EH (cell line): ENCODE results near the gene FRS3.

ENCODE experiments used
- DNase-seq: peaks from one replicate; pipeline ENCODE4 v3.0.0-alpha.2; 2015; ENCODE audit warnings: low read depth

The FRS3 gene

DNA sequence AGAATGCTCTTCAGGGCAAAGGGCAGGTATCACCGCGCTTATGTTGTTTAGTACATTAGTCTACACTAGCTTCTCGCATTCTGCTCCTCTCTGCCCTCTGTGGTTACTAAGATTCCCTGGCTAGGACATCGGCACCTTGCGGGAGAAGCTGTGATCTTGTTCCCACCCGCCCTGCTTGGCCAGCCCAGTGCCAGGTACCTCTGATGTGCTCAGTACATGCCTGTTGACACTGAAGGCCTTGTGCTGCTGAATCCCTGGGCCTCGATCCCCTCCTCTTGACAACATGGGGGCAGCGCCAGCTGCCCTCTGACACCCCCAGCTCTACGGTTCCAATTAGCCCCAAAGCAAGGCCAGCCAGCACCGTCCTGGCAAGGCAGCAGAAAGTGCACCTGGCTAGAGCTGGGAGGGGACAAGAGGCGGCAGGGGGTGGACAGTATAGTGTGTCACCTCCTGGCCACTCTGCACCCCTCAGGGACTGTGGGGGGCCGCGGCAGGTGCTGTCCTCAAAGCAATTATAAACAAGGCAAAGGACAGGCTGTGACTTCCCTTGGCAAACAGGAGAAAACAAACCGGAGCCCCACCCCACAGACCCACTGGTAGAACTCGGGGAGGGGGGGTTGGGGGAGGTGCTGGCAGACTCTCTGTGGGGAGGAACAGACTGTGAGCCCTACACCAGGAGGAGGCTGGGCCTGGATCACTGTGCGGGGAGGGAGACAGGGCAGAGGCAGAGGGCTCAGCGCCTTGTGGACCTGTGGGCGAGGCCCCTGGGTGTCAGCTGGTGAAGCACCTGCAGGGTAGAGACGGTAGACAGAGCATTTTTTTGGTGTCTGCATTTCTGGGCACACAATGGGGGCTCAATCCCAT is 51.4 kb downstream of the FRS3 start:
- no peak for DNase-seq

DNA sequence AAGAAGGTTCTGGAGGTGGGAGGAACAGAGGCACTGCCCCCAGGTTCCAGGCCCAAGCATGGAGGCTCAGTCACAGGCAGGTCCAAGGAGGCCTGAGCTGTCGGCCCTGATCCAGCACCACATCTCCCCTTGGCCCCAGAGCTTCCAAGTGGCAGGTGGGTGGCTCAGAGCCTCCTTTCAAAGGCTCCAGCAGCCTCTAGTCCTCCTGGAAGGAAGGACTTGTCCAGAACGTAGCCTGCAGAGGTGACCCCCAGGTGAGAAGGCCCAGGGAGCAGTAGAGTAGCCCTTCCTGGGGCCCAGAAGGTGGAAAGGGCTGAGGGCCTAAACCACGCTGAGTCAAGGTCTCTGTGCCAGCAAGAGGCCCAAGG is 52.0 kb downstream of the FRS3 start:
- no peak for DNase-seq

DNA sequence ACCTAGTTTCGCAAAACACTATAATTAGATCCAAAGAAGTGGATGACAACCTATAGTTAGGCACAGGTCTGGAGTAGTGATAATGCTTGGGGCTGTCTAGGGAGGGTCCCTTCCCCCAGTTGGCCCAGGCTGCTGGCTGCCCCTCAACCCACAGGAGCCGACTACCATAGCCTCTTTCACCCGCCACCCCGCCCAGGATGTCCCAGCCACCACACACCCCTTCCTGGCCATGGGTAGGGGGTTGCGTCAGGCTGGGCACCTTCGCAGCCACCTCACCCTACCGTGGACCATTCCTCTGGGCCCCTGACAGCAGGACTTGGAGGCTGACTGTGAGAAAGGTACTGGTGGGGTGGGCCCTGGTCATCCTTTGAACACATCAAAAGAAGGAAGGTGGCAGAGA is 52.8 kb downstream of the FRS3 start:
- no peak for DNase-seq

DNA sequence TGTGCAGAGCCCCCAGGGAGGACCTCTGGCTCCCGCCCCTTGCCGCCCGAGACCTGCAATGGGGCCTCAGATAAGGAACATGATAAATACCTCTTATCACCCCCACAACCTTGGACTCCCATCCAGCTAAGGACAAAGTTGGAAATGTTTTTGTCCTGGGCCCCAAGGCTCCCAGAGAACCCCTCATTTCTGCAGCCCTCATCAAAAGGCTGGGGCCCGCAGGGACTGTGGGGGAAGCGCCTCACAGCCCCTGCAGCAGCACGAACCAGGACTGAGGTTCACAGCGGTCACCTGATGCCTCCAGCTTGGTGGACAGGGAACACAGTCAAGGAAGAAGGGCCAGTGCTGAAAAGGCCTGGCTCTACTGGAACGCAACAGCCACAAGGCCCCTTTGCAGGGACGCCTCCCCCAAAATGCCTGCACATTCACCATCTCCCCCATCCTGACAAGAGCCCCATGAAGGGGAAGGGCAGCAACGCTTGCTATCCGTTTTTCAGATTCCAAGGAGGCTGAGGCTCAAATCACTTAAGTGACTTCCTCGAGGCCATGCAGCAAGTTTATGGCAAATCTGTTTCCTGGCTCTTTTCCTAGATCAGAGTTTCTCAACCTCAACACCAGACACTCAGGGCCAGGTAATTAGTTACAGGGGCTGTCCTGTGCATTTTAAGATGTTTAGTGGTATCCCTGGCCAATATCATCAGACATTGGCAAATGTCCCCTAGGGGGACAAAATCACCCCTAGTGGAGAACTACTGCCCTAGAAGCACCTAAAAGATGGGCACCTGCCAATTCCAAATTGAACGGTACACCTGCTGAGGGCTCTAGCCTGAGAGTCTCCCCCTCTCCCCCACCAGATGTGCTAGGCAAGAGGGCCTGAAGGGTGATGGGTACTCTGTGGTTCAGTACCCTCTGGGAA is 54.9 kb downstream of the FRS3 start:
- peak; percentile 57 for DNase-seq

DNA sequence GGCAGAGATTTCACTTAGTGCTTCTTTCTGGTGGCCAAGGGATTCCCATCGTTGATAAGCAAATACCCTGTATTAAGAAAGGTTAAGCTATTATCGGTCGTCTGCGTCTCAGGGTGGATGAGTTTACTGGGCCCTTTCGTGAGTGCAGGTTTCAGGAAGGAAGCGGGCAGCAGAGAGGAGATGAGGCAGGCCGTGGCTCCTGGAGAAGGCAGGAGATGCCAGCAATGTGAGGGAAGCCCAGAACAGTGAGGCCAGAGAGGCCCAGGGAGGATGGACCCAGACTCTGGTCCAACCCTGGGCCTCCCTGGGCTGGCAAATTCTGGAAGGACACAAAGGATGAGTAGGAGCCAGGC is 55.5 kb downstream of the FRS3 start:
- DNase-seq: no peak

DNA sequence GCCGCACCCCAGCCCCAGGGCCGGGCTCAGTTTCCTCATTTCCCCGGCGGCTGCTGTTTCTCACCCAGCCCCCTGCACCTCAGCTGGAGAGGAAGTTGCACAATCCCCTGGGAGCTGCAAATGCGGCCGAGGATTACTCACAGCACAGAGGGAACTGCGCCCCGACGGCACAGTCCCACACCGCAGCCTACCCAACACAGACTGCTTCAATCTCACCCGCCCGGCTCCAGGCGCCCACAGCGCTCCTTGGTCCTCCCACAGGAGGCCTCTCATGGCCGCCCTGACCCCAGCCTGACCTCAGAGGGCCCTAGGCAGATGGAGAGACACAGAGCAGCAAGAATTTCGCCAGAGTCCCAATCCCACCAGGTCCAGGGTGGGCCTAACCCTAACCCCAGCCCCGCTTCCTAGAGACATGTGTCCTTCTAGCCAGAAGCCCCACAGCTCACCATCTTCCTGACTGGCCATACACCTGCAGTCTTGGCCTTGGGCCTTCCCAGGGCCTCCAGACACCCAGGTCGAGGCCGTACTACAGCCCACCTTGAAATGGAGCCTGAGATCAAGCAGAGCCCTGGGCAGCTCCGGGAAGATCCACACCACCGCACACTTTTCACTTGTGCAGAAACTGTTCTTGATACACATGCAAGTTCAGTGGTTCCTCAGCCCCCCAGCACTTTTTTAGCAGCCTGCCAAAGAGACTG is 56.0 kb downstream of the FRS3 start:
- DNase-seq: peak; percentile 95

DNA sequence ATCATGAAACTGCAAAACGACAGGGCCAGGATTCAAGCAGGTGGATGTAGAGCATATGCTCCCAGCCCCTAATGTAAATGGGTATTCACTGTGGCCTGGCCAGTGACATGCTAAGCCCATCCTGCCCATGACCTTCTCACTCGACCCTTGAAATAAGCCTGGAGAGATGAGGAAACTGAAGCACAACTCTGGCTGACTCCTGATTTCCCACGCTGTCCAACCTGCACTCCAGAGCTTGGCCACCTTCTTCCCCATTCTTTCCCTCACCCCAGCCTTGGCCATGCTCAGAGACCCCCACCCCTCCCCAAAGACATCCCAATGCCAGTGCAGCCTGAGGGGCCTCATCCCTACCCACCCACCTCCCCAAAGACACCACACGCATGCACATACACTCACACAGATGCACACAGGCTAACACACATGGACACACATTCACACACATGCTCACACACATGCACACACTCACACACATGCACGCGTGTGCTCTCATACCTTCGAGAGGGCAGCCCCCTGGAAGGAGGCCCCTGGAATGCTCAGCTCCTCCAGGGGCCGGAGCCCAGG is 56.7 kb downstream of the FRS3 start:
- DNase-seq: no peak

DNA sequence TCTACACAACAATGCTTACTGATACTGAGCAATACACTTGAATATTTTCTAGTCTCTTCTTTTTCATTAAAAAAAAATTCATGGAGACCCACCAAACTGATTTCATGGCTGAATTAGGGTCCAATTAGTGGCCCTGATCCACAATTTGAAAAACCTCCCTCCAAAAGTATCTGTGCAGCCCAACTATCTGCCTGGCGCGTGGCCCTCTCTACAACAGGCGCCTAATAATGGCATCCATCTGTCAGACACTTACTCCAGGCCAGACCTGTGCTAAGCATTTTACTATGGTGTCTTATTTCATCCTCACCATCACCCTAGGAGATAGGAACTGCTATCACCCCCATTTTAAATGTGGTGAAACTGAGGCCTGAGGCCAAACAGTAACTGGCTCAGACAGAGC is 58.3 kb downstream of the FRS3 start:
- DNase-seq: no peak

DNA sequence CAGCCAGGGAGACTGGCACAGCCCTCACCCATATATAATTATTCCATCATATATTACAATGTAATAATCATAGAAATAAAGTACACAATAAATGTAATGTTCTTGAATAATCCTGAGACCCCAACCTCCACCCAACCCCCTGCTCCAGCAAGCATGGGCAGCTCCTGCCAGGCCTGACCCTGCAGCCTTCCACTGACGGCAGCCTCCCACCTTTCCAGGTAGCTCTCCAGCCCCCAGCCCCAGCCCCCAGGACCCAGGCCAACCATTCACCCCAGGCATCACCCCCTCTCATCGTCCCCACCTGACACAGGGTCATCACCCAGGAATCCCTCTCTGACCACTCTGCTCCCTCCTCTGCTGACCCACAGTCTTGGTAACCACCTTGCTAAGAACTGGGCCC is 58.9 kb downstream of the FRS3 start:
- DNase-seq: no peak

DNA sequence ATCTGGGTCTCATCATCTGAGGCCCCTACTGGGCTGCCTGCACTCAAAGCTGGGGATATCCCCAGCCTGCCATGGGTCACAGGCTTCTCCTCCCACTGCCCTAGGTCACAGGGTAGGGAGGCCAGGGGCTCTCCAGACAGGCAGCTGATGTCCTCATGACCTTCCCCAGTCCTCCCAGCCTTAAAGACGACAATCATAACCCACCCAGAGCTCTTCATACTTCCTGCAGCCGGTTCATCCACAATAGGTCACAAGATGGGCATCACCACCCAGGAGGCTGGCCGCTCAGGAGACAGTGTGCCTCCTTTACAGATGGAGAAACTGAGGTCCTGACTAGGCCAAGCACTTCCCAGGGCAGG is 59.5 kb downstream of the FRS3 start:
- no peak for DNase-seq
